Upper lobe of left lung (tissue), 4 donors: ENCODE measurements around the gene FHIT.

ENCODE experiments used
- CTCF ChIP-seq, 6 experiments: fragments of 450-650 bp in 4 of 6; fragments of 200-600 bp in 2 of 6; sonication (generic) in 2 of 6; IDR thresholded peaks; one replicate each; pipeline ENCODE4 v1.5.1; 2016 to 2019; ENCODE audit warnings: antibody characterized with exemption in 6 of 6
- EP300 ChIP-seq, 4 donors: sonication (generic); formaldehyde crosslinking; IDR thresholded peaks; one replicate each; pipeline ENCODE4 v1.5.1; 2017; ENCODE audit warnings: antibody characterized with exemption in 4 of 4, control low read depth in 2 of 4
- POLR2A ChIP-seq, 4 donors: fragments of 450-650 bp; IDR thresholded peaks; one replicate each; pipeline ENCODE4 v1.5.1; 2016 to 2017; ENCODE audit warnings: antibody characterized with exemption in 4 of 4, mild to moderate bottlenecking in 2 of 4
- POLR2AphosphoS5 ChIP-seq, 2 donors: sonication (generic); formaldehyde crosslinking; IDR thresholded peaks; one replicate each; pipeline ENCODE4 v1.5.1; 2017; ENCODE audit warnings: antibody characterized with exemption in 2 of 2

GRCh38 chr3:59733041-59733809, 1518.0 kb downstream of the FHIT start:
- TF ChIP-seq CTCF (IDR thresholded peaks at IDR 0.05) (no peak), EP300 (IDR thresholded peaks at IDR 0.05) (no peak), POLR2A (IDR thresholded peaks at IDR 0.05) (no peak), POLR2AphosphoS5 (IDR thresholded peaks at IDR 0.05) (no peak)
